Fibroblast of lung (primary cell): Measurements from ENCODE around the gene ARHGEF40. TPM values are rescaled to one million over a fixed set of nuclear protein-coding genes. Genes with fewer than 3 reads are reported as not detected.

ENCODE experiments used
- DNase-seq, 2 donors: peaks; one replicate each; pipeline versions ENCODE4 v3.0.0 to v3.0.0-alpha.2; 2010; ENCODE audit warnings: low read depth in 2 of 2
- H2AFZ ChIP-seq: 2 replicates; pipeline ENCODE4 v1.5.1; 2012; ENCODE audit warnings: low read length, control low read depth, inconsistent platforms
- H3K27ac ChIP-seq: 2 replicates; pipeline ENCODE4 v1.5.1; 2011; ENCODE audit warnings: low read length, control low read depth; ENCODE audit not compliant: insufficient read depth
- H3K27me3 ChIP-seq: 2 replicates; pipeline ENCODE4 v1.5.1; 2011; ENCODE audit warnings: mild to moderate bottlenecking, low read length; ENCODE audit not compliant: control insufficient read depth, insufficient read depth
- H3K36me3 ChIP-seq: 2 replicates; pipeline ENCODE4 v1.5.1; 2011; ENCODE audit warnings: low read length; ENCODE audit not compliant: control insufficient read depth, insufficient read depth
- H3K4me1 ChIP-seq: 2 replicates; pipeline ENCODE4 v1.5.1; 2011; ENCODE audit warnings: low read length; ENCODE audit not compliant: control insufficient read depth, insufficient read depth; ENCODE audit errors: extremely low read depth
- H3K4me2 ChIP-seq: 2 replicates; pipeline ENCODE4 v1.5.1; 2011; ENCODE audit warnings: low read length, control low read depth; ENCODE audit not compliant: insufficient read depth; ENCODE audit errors: extremely low read depth
- H3K4me3 ChIP-seq, 4 experiments: fragments of 200-600 bp in 1 of 4; sonication (generic) in 1 of 4; replicated peaks in 1 of 4; 2 replicates each; pipeline ENCODE4 v1.5.1; 2011 to 2016; ENCODE audit warnings: low read length in 4 of 4, low read depth in 3 of 4, mild to moderate bottlenecking in 3 of 4, control low read depth in 2 of 4, inconsistent platforms in 1 of 4, mixed read lengths in 1 of 4; ENCODE audit not compliant: insufficient read depth in 1 of 4; ENCODE audit errors: control extremely low read depth in 1 of 4
- H3K79me2 ChIP-seq: 2 replicates; pipeline ENCODE4 v1.5.1; 2012; ENCODE audit warnings: mild to moderate bottlenecking, low read length, inconsistent platforms; ENCODE audit not compliant: control insufficient read depth, insufficient read depth
- H3K9ac ChIP-seq: 2 replicates; pipeline ENCODE4 v1.5.1; 2011; ENCODE audit warnings: mild to moderate bottlenecking, low read length, control low read depth; ENCODE audit not compliant: insufficient read depth
- H3K9me3 ChIP-seq: 2 replicates; pipeline ENCODE4 v1.5.1; 2012; ENCODE audit warnings: low read depth, low read length; ENCODE audit not compliant: control insufficient read depth, insufficient read depth
- H4K20me1 ChIP-seq: 2 replicates; pipeline ENCODE4 v1.5.1; 2011; ENCODE audit warnings: low read length; ENCODE audit not compliant: control insufficient read depth, insufficient read depth; ENCODE audit errors: extremely low read depth
- CTCF ChIP-seq, 2 donors: IDR thresholded peaks in 1 of 2; conservative IDR thresholded peaks in 1 of 2; 1 replicate in 1 of 2; 2 replicates in 1 of 2; pipeline ENCODE4 v1.5.1; 2011 to 2012; ENCODE audit warnings: low read length in 2 of 2, control low read depth in 1 of 2, inconsistent platforms in 1 of 2, low read depth in 1 of 2, mild to moderate bottlenecking in 1 of 2
- EZH2 ChIP-seq: IDR thresholded peaks from 2 replicates; pipeline ENCODE4 v1.5.1; 2012; ENCODE audit warnings: low read length, control low read depth, mild to moderate bottlenecking; ENCODE audit errors: missing control alignments
- polyA plus RNA-seq, 2 donors: library from polyadenylated mRNA; depleted of rRNA in 1 of 2; stranded (reverse) in 1 of 2; unstranded in 1 of 2; fragments of >200 nt; gene quantifications; 2 replicates each; pipeline ENCODE4 v1.2.1, GENCODE V29; 2011 to 2012; ENCODE audit warnings: missing spikeins in 1 of 2
- total RNA-seq: library from RNA; depleted of rRNA; stranded (reverse); fragments of >200 nt; gene quantifications from 2 replicates; pipeline ENCODE4 v1.2.1, GENCODE V29; 2014

Gene ARHGEF40
- total and polyA plus RNA-seq, 2 donors (not counting 1 experiment from before 2014, with no cell fraction given) = 18.2 to 23.6 TPM

GRCh38 chr14:21025371-21026273, 44.5 kb upstream of the ARHGEF40 start:
- Histone ChIP-seq H3K79me2 (no peaks in the 10 kb centered on the region), H3K4me2 (no peak overlapping the region), H3K36me3 (no peaks in the 10 kb centered on the region), H3K9ac (no peak overlapping the region), H4K20me1 (no peaks in the 10 kb centered on the region), H3K4me3 (peak overlapping the region in 2 of 4 experiments; percentile 33 to 40), H2AFZ (no peak overlapping the region), H3K27me3 (peaks cover 56% of the 10 kb centered on the region), H3K9me3 (no peaks in the 10 kb centered on the region), H3K27ac (no peak overlapping the region), H3K4me1 (no peaks in the 10 kb centered on the region)
- TF ChIP-seq CTCF (conservative IDR thresholded peaks at IDR 0.05 in 1 of 2, IDR thresholded peaks at IDR 0.05 in 1 of 2; ENCODE audit: low read depth in 1 of 2, low read length in 2 of 2) (no peak), EZH2 (peak; percentile 53)
- DNase-seq = no peak

- H3K4me1 ChIP-seq = no peaks in the 10 kb centered on the region
- H3K36me3 ChIP-seq = no peaks in the 10 kb centered on the region
- H3K9ac ChIP-seq = no peak overlapping the region
- no peaks in the 10 kb centered on the region for H3K9me3 ChIP-seq
- H2AFZ ChIP-seq = no peak overlapping the region
- no peaks in the 10 kb centered on the region for H4K20me1 ChIP-seq
- H3K4me2 ChIP-seq = no peak overlapping the region
- H3K27ac ChIP-seq = no peak overlapping the region
- no peak for TF ChIP-seq EZH2
- no peak for TF ChIP-seq CTCF (conservative IDR thresholded peaks at IDR 0.05 in 1 of 2, IDR thresholded peaks at IDR 0.05 in 1 of 2; ENCODE audit: low read depth in 1 of 2, low read length in 2 of 2)
- H3K79me2 ChIP-seq = no peaks in the 10 kb centered on the region
- H3K4me3 ChIP-seq = no peak overlapping the region
- H3K27me3 ChIP-seq = peaks cover 59% of the 10 kb centered on the region
- no peak for DNase-seq
Measured at GRCh38 chr14:21026274-21026987, 43.7 kb upstream of the ARHGEF40 start.

DNA sequence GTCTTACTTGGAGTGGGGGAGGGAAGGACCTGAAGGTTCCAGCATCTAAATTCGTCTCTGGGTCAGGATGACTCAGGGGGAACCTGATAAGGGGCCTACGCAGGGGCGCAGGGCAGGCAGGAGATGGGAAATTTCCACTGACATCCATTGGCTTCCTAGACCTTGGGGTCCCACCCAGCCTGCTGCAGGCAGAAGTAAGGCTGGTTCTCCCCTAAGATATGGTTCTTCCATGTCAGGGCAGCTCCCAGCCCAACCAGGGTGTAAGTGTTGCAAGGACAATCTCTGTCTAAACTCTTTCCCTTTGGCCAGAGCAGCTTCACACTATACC, 43.2 kb upstream of the ARHGEF40 start:
- TF ChIP-seq EZH2 (no peak), CTCF (conservative IDR thresholded peaks at IDR 0.05 in 1 of 2, IDR thresholded peaks at IDR 0.05 in 1 of 2; ENCODE audit: low read depth in 1 of 2, low read length in 2 of 2) (no peak)
- DNase-seq = no peak
- H3K79me2 ChIP-seq = no peaks in the 10 kb centered on the region
- H3K27ac ChIP-seq = no peak overlapping the region
- H2AFZ ChIP-seq = no peak overlapping the region
- H3K4me3 ChIP-seq = no peak overlapping the region
- peaks cover 56% of the 10 kb centered on the region for H3K27me3 ChIP-seq
- H3K36me3 ChIP-seq = no peaks in the 10 kb centered on the region
- no peaks in the 10 kb centered on the region for H3K9me3 ChIP-seq
- H3K4me1 ChIP-seq = no peaks in the 10 kb centered on the region
- no peak overlapping the region for H3K9ac ChIP-seq
- no peak overlapping the region for H3K4me2 ChIP-seq
- H4K20me1 ChIP-seq = no peaks in the 10 kb centered on the region
